UCSD-AML1 (cell line): ENCODE measurements around the gene PTPRT.

Experiments
- DNase-seq: peaks from one replicate; lab custom pipeline; 2025; ENCODE audit not compliant: unreplicated experiment; lab: John Stamatoyannopoulos, UW

PTPRT gene

DNA sequence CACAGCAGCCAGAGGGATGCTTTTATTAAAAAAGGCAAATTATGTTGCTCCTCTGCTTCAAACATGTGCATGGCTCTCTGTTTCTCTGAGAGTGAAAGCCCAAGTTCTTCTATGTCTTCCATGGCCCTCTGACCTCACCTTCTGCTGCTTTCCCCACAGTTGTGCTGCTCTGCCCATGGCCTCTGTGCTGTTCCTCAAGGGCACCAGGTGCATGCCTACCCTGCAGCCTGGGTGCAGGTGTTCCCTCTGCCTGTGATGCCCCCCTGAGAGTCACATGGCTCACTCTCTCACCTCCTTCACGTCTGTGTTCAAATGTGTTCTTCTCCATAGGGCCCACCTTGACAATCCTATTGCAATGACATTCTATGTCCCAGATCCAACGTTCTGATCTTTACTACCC is 1094.5 kb downstream of the PTPRT start:
- no peak for DNase-seq

- no peak for DNase-seq
These were observed 1095.9 kb downstream of the PTPRT start for GRCh38 chr20:42093542-42094440.

DNA sequence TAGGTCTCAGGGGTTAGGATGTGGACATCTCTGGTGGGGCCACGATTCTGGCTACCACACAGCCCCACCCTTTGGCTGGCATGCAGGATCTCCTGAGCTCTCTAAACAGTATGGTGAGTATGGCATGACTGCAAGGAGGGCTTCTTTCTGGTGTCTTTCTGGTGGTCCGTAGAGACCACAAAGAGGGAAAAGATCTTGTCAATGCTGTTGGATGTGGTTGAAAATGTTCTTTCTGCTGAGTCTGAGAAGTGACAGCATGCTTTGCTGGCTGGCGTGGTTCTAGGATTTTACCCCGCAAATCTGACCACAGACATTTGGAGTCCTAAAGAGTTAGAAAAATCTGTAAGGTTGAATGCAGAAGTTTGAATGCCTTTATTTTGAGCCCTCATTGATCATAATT is 1096.7 kb downstream of the PTPRT start:
- DNase-seq: no peak

DNA sequence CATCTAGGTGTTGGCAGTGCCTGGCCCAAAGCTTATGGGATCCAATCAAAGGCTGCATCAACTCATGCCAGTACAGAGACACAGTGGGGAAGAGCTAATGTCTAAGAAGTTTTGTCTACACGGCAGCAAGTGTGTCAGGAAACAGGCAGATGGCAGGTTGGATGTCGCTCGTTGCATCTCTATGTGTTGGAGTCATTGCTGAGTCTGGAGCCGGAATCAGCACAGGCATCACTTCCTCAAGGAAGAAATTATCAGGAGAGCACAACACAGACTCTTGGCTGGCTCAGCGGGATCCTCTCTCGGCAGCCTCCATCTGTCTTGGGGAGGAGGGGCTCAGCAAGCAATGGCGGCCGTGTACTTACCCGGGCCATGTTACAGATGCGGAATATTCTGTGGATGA is 1104.3 kb downstream of the PTPRT start:
- no peak for DNase-seq

DNA sequence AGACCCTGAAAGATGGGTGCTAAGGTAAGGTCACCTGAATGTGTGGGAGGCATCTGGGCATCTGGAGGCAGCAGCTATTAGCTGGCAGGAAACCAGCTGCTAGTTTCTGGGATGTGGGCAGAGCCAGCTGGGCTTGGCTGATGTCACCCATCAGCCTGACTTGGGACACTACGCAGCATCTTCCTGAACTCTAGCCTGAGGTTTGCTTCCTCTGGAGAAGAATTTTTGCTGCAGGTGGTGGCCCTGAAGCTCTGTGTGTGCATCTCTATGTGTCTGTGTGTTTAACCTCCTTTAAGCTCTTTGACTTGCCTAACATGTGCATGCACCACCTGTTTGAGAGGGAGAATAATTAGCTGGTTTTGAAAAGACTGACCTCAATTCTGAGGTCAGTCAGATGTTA is 1106.4 kb downstream of the PTPRT start:
- DNase-seq: no peak

- DNase-seq: no peak
These were observed 1107.1 kb downstream of the PTPRT start for GRCh38 chr20:42082611-42083010.

GRCh38 chr20:42080956-42081355 is 1108.8 kb downstream of the PTPRT start:
- no peak for DNase-seq

- no peak for DNase-seq
These were observed 1114.8 kb downstream of the PTPRT start for GRCh38 chr20:42074944-42075343.

DNA sequence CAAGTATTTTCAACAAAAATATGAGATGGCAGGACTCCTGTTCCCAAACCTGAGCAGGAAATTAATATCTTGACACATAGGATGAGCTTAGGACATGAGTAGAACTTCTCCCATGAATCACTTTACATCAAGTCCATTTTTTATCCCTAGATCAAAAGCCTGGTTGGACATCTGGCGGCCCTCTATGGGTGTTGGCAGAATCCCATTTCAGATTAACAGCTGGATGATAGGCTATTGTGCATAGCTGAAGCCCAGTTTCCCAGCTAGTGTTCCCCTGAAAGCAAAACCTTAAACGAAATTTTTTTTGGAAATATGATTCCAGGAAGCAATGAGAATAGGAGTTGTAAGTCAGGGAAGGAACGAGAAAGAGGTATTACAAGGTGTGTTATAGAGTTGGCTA is 1122.1 kb downstream of the PTPRT start:
- DNase-seq: no peak

GRCh38 chr20:42067174-42067573 is 1122.5 kb downstream of the PTPRT start:
- DNase-seq: no peak

DNA sequence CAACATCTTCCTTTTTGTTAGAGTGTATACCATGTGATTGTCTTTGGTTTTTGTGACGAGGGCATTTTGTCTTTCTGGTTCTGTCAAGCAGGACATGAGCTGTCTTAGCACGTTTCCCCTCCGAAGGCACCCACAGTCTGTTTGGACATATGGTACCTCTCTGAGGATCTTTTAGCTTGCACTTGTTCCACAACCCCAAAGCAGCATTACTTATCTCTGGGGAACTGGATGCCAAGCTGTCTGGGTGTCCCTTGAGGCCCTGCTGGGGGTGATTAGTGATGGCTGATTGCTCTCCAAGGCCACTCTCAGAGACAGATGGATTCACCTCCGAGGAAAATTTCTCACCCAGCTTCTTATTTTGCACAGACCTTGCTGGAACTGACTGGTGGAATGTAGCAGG is 1126.6 kb downstream of the PTPRT start:
- no peak for DNase-seq

DNA sequence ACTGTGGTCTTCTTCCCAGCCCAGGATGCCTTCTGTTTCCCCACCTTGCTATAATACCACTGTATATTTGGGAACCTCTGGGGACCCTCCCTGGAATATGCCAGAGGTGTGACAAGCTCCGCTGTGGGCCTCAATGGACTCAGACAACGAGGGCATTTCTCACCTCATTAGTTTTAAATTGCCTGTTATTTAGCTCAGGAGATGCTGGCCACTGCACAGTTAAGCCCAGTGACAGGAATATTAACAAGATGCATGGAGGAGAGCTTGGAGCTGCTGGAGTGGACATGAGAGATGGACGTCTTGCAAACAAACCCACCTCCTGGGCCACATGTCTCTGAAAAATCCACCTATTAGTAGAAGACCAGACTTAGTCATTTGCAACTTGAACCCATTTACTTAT is 1136.4 kb downstream of the PTPRT start:
- DNase-seq: no peak

GRCh38 chr20:42051921-42052320 is 1137.8 kb downstream of the PTPRT start:
- DNase-seq: no peak

DNA sequence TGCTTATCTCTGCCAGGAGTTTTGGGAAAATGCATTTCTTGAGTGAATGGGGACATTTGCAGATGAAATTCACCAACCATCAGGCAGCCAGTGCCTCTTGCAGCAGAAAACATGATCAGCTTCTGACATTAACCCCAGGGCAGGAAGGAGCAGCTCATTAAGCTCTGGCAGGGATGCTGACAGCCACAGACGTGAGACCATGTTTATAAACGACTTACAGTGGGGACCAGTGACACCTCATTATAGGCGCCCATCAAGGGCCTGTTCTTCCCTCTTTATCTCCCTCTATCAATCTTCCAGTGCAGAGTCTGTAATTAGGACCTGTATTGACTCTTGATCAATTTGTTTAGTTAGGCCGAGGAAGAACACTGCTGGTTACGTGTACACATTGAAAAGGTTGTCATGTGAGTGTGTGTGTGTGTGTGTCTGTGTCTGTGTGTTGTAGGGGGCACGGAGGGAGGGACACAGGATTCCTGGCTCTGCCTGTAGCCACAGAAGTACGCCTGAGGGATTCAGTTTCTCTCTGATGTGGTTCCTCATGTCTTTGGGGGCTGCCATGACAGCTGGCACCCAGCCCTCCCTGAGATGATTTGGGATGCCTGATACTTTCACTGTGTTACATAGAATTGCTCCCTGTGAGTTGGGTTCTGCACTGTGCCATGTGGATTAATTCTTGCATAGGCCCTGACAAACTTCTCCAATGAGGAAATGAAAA is 1143.2 kb downstream of the PTPRT start:
- no peak for DNase-seq

DNA sequence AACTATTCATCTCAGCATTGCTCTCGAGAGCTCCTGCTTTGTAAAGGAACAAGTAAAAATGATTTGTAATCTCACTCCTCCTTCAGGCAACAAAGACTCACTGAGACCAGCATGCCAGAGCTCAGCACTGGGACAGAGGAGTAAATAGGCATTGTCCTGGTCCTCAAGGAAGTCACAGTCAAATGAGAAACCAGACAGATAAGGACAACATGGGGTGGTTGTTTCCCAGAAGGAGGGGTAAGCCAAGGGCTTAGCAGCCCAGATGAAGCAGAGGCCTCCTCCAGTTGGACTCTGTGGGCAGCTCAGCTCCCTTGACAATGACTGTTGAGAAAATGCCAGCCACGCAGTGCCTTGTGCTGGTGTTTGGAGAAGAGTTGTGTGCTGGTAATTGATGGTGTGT is 1145.8 kb downstream of the PTPRT start:
- DNase-seq: no peak

DNA sequence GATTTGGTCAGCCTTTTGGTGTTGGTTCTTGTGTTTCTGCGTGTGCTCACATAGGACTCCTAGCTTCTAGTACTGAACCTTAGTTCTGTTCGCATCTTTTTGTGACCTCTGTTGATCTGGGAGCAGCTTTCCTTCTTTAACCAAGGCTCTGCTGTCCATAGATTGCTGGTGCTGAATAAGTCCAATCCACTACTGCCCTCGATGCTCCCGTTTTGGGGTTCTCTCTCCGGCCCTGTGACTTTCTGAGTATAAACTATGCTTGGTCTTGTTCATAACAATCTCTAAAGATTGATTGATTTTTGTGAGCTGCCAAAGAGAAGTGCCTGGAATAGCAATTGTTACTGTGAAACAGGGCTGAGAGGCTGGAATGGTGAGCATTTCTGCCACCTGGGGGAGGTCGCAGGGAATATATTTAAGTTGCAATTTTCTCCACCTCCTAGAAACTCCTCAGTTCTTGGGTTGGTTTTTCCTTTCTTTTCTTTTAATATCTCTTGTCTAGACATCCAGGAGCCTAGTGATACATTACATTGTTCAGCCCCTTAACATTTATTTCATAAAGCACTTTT is 1148.6 kb downstream of the PTPRT start:
- DNase-seq: no peak

DNA sequence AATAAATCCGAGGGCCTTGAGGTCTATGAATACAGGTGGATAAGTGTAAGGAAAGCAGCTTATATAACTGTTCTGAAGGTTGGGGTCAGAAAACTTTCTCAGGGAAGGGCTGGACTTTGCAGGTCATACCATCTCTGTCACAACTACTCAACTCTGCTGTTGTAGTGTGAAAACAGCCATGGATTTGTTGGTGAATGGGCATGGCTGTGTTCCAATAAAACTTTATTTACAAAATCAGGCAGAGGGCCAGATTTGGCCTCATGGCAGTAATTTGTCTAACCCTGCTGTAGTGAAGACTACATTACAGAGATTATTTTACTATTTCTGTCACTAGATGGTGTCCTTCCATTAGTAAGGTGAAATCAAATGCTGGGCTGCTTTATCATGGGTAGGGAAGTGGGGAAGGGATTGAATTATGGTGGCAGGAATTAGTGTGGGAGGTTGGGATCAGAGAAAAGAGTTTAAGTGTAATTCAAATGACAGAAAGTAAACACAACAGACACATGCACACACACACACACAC is 1161.9 kb downstream of the PTPRT start:
- DNase-seq: no peak

DNA sequence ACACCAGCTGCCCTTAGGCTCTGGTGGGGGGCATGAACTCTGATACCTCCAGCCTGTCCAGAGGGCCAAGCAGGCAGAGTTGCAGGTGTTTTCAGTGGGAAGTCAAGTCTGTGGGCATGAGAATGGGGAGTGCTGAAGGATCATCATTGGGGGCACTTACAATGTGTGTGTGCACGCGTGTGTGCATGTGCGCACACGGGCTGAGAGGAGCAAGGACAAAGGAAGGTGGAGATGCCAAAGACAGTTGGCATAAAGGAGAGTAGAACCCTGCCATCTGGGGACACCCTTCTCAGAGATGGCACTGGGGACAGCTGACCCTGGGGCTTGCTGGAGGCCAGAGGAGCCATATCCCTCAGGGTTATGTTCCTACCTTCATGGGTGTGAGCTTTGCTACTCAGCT is 1163.1 kb downstream of the PTPRT start:
- no peak for DNase-seq

GRCh38 chr20:42024653-42025052 is 1165.1 kb downstream of the PTPRT start:
- peak; percentile 14 for DNase-seq
